HG03521 (cell line): ENCODE results near the gene U2SURP.

Source experiments
- ATAC-seq: cut with Tn5 transposase; IDR thresholded peaks from one replicate; pipeline ENCODE4 v1.9.1; 2021; ENCODE audit warnings: mild to moderate bottlenecking, moderate library complexity; ENCODE audit not compliant: unreplicated experiment

Gene U2SURP

DNA sequence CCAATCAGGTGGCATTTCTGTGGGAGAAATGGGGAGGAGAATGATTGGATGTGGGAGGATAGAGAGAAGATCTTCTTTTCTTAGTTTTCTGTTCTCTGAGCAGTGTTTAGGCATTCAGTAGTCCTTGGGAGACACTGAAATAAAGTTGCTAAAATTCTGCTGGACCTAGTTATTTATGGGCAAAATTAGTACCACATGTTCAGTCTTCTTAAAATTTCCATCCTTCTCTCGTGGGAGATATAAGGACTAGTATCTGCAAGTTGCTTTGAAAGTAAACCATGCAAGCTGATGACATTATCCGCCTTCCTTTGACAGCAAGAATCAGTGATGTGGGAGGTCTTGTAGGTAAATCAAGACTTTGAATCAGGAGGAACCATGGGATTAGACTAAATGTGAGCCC lies 98.3 kb downstream of the U2SURP start:
- ATAC-seq: no peak

DNA sequence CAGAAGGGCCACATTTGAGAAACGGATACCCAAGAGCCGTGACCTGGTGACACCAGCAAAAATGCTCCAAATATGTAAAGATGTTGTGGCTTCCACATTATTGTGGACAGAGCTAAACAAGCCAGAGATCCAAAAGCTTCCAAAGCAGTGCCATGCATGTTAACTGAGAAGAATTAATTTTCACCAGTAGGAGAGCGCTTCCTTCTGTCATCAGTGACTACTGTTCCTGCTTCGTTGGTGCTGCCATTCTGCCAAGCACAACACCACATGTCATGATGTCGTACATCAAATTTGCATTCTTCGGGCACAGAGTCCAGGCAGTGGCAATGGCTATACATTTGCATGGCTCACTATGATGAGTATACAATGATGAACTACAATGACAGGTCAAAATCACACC lies 99.1 kb downstream of the U2SURP start:
- no peak for ATAC-seq

DNA sequence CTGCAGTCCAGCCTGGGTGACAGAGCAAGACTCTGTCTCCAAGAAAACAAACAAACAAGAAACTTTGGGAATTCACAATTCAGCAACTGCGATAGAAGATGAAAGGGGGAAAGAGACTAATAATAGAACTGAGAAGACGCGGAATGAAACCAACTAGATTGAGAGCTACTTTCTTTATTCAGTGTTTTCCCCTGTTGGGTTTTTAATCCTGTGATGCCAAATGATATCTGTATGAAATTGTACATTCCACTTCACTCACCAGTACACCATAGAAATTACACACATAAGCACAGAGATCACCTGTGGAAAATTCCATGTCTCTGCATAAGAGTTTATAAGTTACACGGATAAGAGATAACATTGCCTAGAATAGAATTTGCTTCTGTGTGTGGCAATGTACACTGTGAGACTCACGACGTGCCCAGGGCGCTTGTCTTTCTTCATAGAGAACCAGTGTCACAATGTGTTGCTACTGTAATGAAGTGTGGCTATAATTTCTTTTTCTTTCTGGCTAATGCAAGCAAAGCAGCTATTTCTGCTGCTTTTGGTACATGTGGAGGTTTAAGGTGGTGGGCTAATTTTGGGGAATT lies 100.5 kb downstream of the U2SURP start:
- no peak for ATAC-seq

DNA sequence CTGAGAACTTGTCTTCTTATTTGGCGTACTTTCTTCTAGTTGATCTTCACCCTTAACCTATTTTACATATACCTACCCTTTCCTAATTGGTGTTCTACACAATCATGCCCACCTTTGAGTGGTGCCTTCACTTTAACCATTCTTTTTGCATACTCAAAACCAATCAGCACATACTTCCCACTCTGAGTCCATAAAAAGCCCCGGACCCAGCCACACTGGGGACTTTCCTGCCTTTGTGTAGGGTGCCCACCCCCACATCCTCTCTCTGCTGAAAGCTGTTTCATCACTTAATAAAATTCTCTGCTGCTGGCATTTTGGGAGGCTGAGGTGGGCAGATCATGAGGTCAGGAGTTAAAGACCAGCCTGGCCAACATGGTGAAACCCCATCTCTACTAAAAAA lies 102.3 kb downstream of the U2SURP start:
- ATAC-seq: no peak

DNA sequence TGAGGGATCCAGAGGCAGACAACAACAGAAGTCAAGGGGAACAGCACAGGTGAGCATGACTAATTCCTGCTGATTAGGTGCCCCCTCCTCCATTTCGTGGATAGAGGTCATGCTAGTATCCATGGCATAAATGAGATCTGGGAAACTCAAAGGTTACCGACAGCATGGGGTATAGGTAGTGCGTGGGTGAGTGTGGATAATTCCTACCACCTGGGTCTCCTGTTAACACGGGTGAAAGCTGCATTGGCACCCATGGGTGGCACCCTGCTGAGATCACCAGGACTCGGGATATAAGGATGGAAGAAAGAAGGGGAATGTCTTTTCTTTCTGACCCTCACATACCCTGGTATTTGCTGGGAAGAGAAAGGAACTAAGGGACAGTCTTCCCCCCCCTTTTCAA lies 103.8 kb downstream of the U2SURP start:
- no peak for ATAC-seq

DNA sequence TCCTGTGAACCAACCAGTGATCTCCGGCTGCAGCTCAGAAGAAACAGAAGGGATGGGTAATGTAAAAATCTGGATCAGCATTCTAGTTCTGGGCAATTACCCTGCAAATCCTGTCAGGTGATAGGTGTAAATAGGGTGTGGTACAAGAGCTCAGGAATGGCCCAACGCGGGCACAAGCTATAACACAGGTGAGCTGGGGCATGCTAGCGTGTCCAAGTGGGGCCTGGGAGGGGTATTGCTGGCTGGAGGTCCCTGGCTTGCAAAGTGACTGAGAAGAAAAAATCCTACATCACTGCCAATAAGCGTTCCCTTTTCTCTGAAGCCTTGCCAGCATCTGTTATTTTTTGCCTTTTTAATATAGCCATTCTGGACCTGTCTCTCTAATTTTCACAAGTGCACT lies 108.5 kb downstream of the U2SURP start:
- no peak for ATAC-seq
